Stimulated activated CD8-positive, alpha-beta memory T cell treated with anti-CD3 and anti-CD28 coated beads, Interleukin-2, amount 100 ng/mL, for 1 hour (primary cell): ENCODE measurements around the gene AFAP1L2.

Experiments used
- DNase-seq, 2 donors: peaks; one replicate each; pipeline ENCODE4 v3.0.0-alpha.2; 2020; ENCODE audit warnings: low read depth in 2 of 2

Gene AFAP1L2

GRCh38 chr10:114291516-114291915, 112.8 kb downstream of the AFAP1L2 start:
- no peak for DNase-seq

DNA sequence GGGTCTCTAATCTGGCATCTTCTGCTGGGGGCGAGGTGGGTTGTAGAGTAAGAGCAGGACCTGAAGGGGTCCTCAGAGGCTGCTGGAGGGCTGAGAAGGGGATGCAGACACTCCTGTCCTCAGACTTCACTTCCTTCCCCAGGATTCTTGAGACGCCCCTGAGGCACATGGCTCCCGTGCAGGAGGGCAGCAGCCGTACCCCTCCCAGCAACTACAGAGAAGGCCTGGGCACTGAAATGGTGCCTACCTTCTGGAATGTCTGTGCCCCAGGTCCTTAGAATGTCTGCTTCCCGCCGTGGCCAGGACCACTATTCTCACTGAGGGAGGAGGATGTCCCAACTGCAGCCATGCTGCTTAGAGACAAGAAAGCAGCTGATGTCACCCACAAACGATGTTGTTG, 113.2 kb downstream of the AFAP1L2 start:
- no peak for DNase-seq

- DNase-seq = no peak
Observed at GRCh38 chr10:114290038-114290437, 114.3 kb downstream of the AFAP1L2 start.

GRCh38 chr10:114289096-114289436, 115.2 kb downstream of the AFAP1L2 start:
- DNase-seq = no peak

GRCh38 chr10:114288424-114289095, 115.7 kb downstream of the AFAP1L2 start:
- DNase-seq = no peak

DNA sequence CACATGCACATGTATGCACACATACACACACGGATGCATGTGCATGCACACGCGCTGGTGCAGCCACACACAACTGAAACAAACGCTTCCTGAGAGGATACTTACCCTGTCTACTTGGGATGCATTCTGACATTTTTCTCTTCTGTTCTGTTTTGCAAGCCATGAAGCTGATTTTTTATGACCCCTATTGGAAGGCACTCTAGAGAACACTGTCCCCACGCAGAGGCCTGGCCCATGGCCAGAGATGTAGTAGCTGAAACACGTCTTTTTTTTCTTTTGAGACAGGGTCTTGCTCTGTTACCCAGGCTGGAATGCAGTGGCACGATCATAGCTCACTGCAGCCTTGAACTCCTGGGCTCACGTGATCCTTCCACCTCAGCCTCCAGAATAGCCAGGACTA, 117.4 kb downstream of the AFAP1L2 start:
- DNase-seq = no peak

- DNase-seq = no peak
Observed at GRCh38 chr10:114285961-114286441, 118.3 kb downstream of the AFAP1L2 start.

DNA sequence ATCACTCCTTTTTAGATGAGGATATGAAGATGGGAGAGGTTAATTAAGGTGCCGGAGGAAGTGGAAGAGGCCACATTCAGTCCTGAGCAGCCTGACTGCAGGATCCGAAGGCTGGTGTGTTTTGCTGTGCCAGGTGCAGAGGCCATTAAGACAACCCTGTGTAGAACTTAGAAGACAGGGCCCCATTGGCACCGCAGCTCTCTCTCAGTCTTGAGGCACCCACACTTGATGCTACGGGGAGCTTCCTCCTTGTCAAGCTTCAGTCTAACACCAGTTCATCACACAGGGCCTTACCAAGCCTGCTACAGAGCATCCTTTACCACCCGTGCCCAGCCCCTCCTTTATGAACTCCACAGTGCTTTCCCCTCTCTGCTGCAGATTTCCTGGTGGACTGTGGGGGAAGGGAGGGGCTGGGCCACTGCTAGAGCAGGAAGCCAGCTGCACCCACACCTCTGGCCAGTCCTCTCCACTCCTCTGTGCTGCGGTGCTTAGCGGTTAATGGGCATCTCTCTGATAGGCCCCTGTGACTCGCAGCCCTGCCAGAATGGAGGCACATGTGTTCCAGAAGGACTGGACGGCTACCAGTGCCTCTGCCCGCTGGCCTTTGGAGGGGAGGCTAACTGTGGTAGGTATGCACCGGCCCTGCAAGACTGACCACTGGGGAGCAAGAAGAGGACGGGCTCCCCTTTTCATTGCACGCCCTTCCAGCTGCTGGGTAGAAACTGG, 119.8 kb downstream of the AFAP1L2 start:
- DNase-seq = no peak

DNA sequence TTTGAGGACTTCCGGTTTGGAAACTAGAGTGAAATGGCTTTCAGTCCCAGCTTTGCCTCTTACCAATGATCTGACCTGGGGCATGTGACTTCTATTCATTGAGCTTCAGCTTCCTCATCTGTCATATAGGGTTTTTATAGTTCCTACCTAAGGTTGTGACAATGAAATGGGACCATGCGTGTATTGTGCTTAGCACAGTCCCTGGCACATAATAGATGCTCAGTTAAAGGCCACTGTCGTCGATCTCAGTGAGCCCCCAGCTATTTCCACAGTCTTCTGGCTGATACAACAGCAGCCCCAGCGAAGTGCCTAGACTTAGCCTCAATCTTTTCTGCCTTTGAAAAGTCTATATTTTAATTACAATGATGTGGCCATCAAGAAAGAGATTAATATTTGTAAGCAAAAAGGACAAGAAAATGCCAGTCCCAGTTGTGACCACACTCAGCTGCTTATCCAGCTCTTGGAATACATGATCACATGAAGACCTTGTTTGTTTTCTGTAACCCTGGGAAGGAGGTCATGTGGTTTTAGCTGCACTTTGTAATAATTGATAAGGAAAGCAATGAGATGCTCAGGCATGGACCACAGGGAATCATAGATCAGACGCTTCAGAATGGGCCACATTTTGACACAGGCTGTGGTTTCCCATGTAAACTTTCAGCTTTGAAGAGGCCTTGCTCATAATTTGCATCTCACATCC, 120.6 kb downstream of the AFAP1L2 start:
- DNase-seq = no peak

GRCh38 chr10:114283091-114283490, 121.2 kb downstream of the AFAP1L2 start:
- no peak for DNase-seq

DNA sequence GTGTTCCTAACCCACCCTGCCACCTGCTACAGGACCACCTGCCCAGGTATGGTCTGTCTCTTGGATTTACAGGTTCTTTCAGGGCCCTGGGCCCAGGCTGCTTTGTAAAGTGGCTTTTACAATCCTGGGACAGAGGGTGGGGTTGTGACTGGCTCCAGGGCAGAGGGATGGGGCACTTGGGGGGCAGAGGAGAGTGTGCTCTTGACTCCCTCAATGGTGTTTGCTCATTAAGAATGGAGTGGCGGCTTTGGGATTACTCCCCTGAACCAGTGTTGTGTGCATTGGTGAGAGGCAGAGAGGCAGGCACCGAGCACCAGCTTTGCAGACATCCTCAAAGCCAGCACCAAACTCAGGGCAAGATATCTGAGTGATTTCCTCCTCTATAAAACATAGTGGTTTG, 121.8 kb downstream of the AFAP1L2 start:
- DNase-seq = no peak

DNA sequence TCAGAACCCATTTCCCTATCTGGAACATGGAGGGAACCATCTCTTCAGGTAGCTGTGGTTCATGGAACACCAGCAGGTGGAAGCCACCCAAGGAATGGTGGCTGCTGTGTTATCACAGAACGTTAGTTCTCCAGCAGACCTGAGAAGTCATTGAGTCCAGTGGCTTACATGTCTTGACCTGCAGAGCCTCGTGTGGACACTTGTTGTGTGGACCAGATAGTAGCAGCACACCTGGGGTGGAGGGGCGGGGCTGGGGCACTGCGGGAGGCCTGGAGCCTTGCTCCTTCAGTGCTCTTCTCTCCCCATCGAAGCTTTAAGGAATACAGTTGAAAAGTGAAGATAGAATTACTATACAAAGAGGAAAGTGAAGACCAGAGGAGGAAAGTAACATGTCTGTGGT, 122.8 kb downstream of the AFAP1L2 start:
- DNase-seq = no peak

DNA sequence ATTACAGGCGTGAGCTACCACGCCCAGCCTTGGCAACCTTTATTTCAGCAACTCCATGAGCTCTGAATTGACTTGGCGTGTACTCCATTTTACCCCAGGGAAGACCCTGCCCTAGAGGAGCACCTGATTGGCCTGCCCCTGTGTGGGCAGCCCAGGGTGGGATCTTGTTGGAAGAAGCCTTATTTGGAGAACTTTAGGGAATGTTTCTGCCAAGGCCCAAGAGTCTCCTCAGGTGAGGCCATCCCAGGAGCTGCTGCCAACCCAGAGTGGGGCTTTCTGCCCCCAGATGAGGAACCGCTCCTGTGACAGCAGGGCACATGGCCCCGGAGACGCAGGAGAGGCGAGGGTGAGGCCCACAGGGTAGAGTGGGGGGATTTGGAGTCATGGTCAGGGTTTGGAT, 123.3 kb downstream of the AFAP1L2 start:
- no peak for DNase-seq

- no peak for DNase-seq
Observed at GRCh38 chr10:114279901-114280644, 124.2 kb downstream of the AFAP1L2 start.

GRCh38 chr10:114279289-114279688, 125.0 kb downstream of the AFAP1L2 start:
- DNase-seq = no peak

DNA sequence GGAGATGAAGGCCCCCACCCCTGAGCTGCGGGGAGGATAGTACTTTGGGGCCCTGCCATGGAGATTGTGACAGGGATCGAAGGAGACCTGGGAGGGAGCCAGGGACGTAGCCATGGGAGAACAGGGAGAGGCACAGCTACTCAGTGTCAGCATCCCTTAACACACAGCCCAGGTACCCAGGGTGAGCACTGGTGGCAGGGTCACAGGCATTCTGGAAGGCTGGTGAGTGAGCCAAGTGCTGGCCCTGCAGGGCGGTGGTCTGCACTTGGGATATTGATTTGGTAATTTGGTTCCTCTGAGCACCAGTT, 125.5 kb downstream of the AFAP1L2 start:
- no peak for DNase-seq

DNA sequence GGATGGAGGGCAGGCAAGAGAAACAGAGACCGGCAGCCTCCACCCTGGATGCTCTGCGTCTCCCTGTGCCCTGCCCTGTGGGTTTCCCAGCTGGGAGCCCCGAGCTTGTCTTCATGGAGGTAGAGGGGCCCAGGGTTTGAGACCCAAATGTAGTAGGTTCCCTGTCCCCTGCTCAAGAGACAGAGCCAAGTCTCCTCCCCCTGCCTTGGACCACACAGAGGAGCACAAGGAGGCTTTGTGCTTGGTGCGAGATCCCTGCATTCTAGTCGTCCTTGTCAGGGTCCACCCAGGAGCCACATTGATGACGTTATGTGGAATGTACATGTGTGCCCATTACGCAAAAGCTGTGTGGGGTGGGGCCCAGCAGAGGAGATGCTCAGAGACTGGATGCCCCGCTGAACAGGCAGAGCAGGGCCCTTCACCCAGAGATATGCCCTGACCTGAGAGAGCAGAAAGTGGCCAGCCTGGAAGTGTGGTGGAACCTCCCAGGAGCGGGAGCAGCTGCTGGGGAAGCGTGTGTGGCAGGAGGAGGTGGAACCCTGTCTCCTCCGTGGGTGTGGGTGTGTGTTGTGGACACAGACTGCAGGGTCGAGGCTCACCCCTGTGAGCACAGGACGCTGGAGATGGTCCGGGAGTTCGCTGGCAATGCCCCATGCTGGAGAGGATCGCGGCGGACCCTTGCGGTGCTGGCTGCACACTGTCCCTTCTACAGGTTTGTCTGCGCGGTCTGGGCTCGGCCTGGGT, 126.0 kb downstream of the AFAP1L2 start:
- DNase-seq = no peak

DNA sequence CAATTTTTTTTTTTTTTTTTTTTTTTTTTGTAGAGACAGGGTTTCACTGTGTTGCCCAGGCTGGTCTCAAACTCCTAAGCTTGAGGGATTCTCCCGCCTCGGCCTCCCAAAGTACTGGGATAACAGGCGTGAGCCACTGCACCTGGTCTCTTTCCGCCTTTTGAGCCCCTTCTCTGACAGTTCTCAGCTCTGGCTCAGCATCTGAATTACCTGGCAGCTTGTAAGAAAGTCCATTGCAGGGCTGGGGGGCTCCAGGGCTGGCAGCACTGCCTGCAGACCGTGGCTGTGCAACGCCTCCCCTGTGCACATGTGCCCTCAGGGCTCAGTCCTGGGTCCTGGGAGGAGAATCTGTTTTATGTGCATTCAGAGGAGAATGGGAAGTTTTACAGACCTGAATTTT, 127.6 kb downstream of the AFAP1L2 start:
- no peak for DNase-seq

- DNase-seq = no peak
Observed at GRCh38 chr10:114276066-114276465, 128.2 kb downstream of the AFAP1L2 start.

GRCh38 chr10:114274616-114275453, 129.5 kb downstream of the AFAP1L2 start:
- no peak for DNase-seq

DNA sequence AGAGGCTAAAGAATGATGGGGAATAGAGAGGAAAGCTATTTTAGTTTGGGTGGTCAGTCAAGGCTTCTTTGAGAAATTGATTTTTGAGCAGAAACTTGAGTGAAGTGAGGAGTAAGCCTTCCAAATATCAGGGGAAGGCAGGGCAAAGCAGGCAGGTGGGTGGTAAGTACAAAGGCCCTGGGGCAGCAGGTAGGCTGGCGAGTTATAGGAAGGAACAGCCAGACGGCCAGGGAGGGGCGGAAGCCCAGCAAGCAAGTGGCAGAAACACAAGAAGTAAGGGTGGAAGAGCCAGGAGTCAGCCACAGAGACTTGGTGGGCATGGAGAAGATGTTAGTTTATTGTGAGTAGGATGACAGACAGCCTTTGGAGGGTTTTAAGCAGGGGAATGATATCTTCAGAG, 130.4 kb downstream of the AFAP1L2 start:
- no peak for DNase-seq
